Esophagus mucosa (tissue), 1 donor: ENCODE data around the gene ST3GAL4. TPM values are rescaled to one million over a fixed set of nuclear protein-coding genes. Genes with fewer than 3 reads are reported as not detected.
"Not testable (repeated sequence)": the region's sequence is repeated elsewhere in the genome, so short reads cannot be mapped to it uniquely, and the experiment has no call there.

Source experiments
- ATAC-seq: fragments of 200-7000 bp; cut with Tn5 transposase; one replicate; pipeline ENCODE4 v1.9.1; 2020
- total RNA-seq: library from RNA; stranded (reverse); gene quantifications from one replicate; pipeline ENCODE4 v1.2.4, GENCODE V29; 2023
- donor health status: DM: yes; HTN: yes; CAD: no.

The ST3GAL4 gene
- total RNA-seq, 1 donor from 2014 or later = 54.2 TPM

- ATAC-seq = no peak
These were observed 24.2 kb upstream of the ST3GAL4 start for GRCh38 chr11:126331286-126331685.

GRCh38 chr11:126332221-126332711 lies 23.2 kb upstream of the ST3GAL4 start:
- peak; percentile 76 for ATAC-seq

DNA sequence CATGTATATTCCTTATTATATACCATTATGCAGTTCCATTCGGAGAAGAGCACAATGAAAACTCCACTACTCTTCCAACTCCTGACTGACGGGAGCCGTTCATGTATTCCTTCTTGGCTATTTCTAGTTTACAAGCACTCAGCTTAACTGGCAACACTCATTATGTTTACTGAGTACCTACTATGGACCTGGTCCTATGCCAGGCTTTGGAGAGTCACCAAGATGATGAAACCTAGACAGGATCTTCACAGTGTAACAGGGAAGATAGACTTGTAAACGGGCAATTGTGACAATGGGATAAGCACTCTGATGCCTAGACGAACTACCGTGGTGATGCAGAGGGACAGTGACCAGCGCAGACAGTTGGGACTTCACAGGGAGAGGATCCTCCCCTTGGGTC lies 22.3 kb upstream of the ST3GAL4 start:
- ATAC-seq = no peak

DNA sequence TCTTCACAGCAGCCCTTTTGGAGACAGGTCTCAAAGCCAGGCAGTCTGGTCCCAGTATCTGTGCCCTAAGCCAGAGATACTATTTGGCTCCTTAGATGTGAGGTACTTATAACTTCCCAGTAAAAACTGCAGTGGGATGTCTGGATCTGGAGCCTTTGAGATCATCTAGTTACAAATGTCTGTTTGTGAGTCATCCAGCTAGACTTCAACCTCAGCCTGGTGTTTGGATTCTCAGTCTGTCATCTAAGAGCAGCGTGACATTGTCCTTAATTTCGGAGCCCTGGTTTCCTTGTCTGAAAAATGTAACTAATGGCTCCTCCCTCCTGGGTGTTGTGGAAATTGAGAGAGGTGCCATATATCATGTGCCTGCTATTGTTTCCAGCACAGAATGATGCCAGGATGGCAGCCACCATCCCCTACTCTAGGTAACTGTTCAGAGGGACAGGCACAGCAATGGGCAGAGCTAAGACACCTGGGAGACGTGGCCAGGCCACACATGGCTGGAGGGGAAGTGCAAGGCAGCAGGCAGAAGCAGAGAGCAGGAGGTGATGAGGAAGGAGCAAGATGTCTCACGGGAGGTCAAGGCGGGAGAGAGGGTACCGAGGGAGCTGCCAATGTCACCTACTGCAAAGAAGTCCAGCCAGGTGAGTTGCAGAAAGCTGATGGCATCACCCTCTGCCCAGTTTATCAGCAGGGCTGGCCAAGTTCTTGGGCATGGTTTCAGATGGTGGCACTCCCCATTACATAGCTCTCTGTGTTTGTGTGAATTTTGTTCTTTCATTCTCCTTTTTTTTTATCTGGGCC lies 20.6 kb upstream of the ST3GAL4 start:
- ATAC-seq = no peak

DNA sequence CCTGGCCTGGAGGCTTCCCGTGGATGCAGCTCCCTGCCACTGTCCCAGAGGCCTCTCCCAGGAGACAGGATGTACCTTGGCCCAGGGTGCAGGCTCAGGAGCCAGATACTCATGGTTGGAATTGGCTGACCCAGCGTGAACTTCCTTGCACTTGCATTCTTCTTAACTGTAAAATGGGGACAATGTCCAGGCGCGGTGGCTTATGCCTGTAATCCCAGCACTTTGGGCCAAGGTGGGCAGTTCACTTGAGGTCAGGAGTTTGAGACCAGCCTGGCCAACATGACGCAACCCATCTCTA lies 20.1 kb upstream of the ST3GAL4 start:
- no peak for ATAC-seq

GRCh38 chr11:126336138-126336541 lies 19.3 kb upstream of the ST3GAL4 start:
- no peak for ATAC-seq

GRCh38 chr11:126336671-126337101 lies 18.8 kb upstream of the ST3GAL4 start:
- ATAC-seq = no peak

DNA sequence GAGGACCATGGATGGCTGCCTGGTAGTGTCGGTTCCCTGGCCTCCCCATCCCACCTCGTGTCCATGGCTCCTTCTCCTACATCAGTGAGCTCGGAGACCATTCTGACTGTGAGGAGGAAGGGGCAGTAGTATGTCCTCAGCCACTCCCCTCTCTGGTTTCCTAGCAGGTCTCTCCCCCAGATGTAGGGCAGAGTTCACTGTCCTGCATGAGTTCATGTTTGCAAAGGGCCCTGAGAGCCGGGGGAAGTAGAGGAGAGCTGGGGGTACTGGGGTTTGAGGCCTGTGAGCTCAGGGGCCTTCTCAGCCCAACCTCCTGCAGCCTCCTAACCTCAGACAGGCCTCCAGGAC lies 18.4 kb upstream of the ST3GAL4 start:
- no peak for ATAC-seq

GRCh38 chr11:126337474-126338241 lies 17.8 kb upstream of the ST3GAL4 start:
- no peak for ATAC-seq

DNA sequence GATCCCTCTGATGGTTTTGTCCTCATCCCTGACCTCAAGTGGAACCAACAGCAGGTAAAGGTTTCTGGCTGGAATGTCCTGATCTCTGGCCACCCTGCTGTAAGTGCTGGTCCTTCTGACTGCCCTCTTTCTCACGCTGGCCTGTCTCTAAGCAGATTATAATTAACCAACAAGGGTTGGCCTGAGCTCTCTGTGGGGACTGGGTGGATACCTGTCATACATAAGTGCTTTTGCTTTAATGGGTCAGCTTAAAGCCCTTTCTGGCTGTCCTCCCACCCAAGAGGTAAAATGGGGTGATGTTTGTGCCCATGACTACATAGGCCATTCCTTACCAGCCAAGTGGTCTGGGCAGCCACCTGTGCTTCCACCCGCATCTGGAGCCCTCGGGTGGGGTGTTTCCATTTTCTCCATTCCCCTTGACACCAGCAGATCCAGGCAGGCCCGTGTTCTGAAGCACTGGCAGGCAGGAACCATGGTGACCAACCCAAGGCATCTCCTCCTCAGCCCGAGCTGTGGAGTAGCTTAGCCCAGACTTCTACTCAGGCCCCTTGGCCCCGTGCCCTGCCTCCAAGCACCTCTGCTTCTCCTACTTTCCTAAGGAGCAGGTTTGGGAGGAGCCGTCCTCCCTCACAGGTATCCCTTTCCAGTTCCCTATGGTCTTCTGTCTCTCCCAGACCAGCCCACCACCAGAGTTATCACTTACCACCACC lies 17.0 kb upstream of the ST3GAL4 start:
- ATAC-seq = no peak

- ATAC-seq = no peak
These were observed 16.2 kb upstream of the ST3GAL4 start for GRCh38 chr11:126339073-126339862.

GRCh38 chr11:126339863-126340434 lies 15.5 kb upstream of the ST3GAL4 start:
- peak; percentile 82 for ATAC-seq

GRCh38 chr11:126340960-126341606 lies 14.4 kb upstream of the ST3GAL4 start:
- ATAC-seq = no peak

- no peak for ATAC-seq
These were observed 13.7 kb upstream of the ST3GAL4 start for GRCh38 chr11:126341760-126342161.

DNA sequence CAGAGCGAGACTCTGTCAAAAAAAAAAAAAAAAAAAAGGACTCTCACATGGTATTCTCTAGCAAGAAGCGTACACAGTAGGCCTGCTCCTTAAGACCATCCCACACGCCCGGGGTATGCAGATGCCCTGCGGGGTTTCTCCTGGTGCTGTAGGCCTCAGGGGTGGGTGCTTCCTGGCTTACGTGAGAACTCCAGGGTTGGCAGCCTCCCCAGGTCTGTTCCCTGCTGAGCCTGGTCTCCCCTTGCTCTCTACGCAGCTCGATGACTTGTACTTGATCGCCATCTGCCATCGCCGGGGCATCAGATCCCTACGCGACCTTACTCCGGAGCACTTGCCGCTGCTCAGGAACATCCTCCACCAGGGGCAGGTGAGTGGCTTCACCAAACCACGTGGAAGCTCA lies 12.4 kb upstream of the ST3GAL4 start:
- no peak for ATAC-seq

DNA sequence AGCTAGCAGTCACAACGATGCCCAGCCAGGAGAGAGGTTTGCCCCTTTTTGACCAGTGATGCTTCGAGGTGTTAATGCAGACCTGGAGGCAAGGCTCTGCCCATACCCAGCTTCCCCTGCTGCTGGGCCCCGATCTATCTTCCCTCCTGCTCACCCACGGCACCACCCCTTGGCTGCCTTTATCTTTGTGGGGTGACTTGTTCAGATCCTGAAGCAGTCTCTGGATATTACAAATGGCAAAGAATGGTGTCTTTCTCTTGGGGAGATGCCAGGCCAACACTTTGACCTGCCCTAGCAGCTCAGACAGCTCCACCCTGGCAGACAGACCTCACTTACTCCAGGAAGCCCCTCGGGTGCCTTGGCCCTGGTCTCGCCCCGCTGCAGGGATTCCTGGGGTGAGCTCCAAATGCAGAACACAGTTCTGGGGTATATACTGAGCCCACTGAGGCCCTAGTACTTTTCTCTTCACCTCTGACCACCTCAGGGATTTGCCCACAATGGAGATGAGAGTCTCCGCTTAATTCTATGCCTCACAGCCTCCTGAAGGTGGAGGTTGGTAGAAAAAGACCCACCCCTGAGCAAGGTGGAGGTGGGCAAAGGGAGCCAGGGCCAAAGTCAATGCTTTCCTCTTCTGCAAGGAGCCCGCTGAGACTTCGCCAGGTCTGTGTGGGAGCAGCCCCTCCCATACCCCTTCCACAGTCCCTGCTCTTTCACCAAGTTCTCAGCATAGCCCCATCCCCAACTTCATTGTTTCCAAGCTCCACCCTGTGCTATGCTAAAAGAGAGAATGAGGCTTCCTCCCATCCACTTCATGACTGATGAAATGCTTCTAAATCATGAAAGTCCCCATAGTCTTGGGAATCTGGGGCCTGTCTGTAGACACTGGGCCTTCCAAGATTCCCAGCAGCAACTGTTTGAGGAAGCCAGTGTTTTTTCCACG lies 11.1 kb upstream of the ST3GAL4 start:
- no peak for ATAC-seq

DNA sequence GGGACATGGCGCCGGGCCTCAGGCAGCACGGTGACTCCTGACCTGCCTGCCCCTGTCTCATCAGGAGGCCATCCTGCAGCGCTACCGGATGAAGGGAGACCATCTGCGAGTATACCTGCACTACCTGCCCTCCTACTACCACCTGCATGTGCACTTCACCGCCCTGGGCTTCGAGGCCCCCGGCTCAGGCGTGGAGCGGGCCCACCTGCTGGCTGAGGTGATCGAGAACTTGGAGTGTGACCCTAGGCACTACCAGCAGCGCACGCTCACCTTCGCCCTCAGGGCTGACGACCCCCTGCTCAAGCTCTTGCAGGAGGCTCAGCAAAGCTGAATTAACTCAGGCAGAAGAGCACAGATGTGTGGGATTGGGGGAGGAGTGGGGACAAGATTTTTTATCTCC lies 10.2 kb upstream of the ST3GAL4 start:
- no peak for ATAC-seq

DNA sequence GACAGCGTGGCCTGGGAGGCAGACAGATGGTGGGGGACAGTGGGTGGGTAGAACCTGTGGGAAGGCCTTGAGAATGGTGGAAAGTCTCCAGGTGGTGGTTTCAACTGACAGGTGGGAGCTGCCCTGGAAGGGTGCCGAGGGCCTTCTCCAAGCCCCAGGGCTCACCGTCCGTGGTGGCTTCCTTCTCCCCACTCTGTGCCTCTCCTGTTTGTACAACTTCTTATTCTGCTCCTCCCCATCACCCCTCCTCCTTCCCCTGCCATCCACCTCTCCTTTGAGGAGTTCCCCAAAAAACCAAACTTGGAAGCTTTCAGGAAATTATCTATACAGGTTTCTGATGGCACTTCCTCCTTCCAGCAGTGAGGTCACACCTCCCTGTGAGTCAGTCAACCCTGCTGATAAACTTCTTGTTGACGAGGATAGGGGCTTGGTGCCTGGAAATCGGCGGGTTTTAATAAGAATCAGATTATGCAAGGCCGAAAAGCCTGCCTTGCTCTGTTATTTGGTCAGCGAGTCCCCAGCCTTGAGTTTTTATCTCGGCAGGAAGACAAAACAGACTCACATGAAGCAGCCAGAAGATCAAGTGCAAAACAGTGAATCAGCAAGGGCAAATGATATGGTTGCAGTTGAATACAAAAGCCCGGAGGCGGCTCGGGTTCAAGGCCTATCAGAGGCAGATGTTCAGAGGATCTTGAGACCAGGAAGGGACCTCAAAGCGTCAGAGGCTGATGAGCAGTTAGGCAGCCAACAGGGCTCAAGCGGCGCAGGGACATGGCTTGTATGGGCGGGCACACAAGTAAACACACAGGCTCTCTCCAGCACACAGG lies 9.5 kb upstream of the ST3GAL4 start:
- peak; percentile 37 for ATAC-seq

DNA sequence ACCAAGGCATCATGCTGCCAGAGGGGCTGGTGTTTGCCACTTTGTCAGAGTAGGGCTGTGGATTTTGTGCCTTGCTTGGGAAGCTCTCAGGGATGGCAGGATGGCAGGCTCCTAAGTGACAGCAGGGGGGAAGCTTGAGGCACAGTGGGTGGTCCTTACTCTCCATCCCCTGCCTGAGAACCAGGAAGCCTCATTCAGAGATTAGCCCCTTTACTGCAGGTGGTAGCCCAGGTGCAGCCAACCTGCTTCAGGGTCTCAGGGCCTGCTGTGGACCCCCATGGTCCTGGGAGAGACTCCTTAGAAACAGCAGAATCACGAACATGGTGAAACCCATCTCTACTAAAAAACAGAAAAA lies 8.9 kb upstream of the ST3GAL4 start:
- no peak for ATAC-seq

GRCh38 chr11:126346946-126347345 lies 8.5 kb upstream of the ST3GAL4 start:
- ATAC-seq = not testable (repeated sequence)
